Loucy (cell line): ENCODE results near the gene PPP2R5E.

ENCODE experiments used
- H2AFZ ChIP-seq: fragments of 200-600 bp; sonication (generic); 2 replicates; pipeline ENCODE4 v1.6.0; 2016; ENCODE audit warnings: antibody characterized with exemption, mild to moderate bottlenecking, low read length, moderate library complexity
- H3F3A ChIP-seq: fragments of 200-600 bp; 2 replicates; pipeline ENCODE4 v1.6.0; 2016; ENCODE audit warnings: antibody characterized with exemption, low read depth, mild to moderate bottlenecking
- H3K27me3 ChIP-seq: fragments of 200-600 bp; sonication (generic); 2 replicates; pipeline ENCODE4 v1.6.1; 2014; ENCODE audit warnings: low read length, mild to moderate bottlenecking; ENCODE audit not compliant: insufficient read depth, poor library complexity, severe bottlenecking
- H3K36me3 ChIP-seq: fragments of 200-600 bp; sonication (generic); 2 replicates; pipeline ENCODE4 v1.6.1; 2016; ENCODE audit warnings: low read length; ENCODE audit not compliant: insufficient read depth
- H3K4me1 ChIP-seq: fragments of 200-600 bp; sonication (generic); 2 replicates; pipeline ENCODE4 v1.5.1; 2014; ENCODE audit warnings: low read length, mild to moderate bottlenecking; ENCODE audit not compliant: insufficient read depth, poor library complexity, severe bottlenecking
- H3K4me2 ChIP-seq: fragments of 200-600 bp; sonication (generic); 2 replicates; pipeline ENCODE4 v1.6.0; 2014; ENCODE audit warnings: antibody characterized with exemption, low read length, low read depth, mild to moderate bottlenecking; ENCODE audit not compliant: poor library complexity, severe bottlenecking
- H3K4me3 ChIP-seq: fragments of 200-600 bp; sonication (generic); 2 replicates; pipeline ENCODE4 v1.5.1; 2014; ENCODE audit warnings: low read length, mild to moderate bottlenecking, mixed read lengths; ENCODE audit not compliant: poor library complexity, severe bottlenecking
- H3K79me2 ChIP-seq: fragments of 200-600 bp; sonication (generic); 2 replicates; pipeline ENCODE4 v1.6.1; 2014; ENCODE audit warnings: low read length; ENCODE audit not compliant: insufficient read depth
- H3K9ac ChIP-seq: fragments of 200-600 bp; sonication (generic); 2 replicates; pipeline ENCODE4 v1.6.0; 2014; ENCODE audit warnings: mild to moderate bottlenecking, low read depth, low read length, moderate library complexity; ENCODE audit not compliant: poor library complexity, severe bottlenecking
- H3K9me2 ChIP-seq: fragments of 200-600 bp; sonication (generic); replicated peaks from 2 replicates; pipeline ENCODE4 v1.6.1; 2016; ENCODE audit warnings: low read depth, low read length, mixed read lengths
- H3K9me3 ChIP-seq: fragments of 200-600 bp; sonication (generic); 2 replicates; pipeline ENCODE4 v1.6.1; 2014; ENCODE audit warnings: mild to moderate bottlenecking, antibody characterized with exemption, low read length, low read depth; ENCODE audit not compliant: insufficient read depth
- H4K20me1 ChIP-seq: fragments of 200-600 bp; sonication (generic); 2 replicates; pipeline ENCODE4 v1.6.0; 2014; ENCODE audit warnings: antibody characterized with exemption, low read length, mild to moderate bottlenecking; ENCODE audit not compliant: insufficient read depth, poor library complexity, severe bottlenecking
- CTCF ChIP-seq: fragments of 200-600 bp; sonication (generic); conservative IDR thresholded peaks from 2 replicates; pipeline ENCODE4 v1.5.1; 2014; ENCODE audit warnings: mild to moderate bottlenecking, antibody characterized with exemption, low read length
- EZH2phosphoT487 ChIP-seq: fragments of 200-600 bp; IDR thresholded peaks from 2 replicates; pipeline ENCODE4 v1.6.1; 2018; ENCODE audit warnings: antibody characterized with exemption, mild to moderate bottlenecking, moderate library complexity, borderline replicate concordance

The PPP2R5E gene

GRCh38 chr14:63432888-63433552 lies 110.2 kb downstream of the PPP2R5E start:
- no peak overlapping the region for H2AFZ ChIP-seq
- H3K36me3 ChIP-seq = 0 out of 2 replicates have a peak, but pooled peaks cover 2% of the 10 kb centered on the region
- H3K27me3 ChIP-seq = no peaks in the 10 kb centered on the region
- TF ChIP-seq EZH2phosphoT487 (no peak), CTCF (no peak)
- H3K79me2 ChIP-seq = peaks cover 85% of the 10 kb centered on the region
- peaks cover 19% of the 10 kb centered on the region for H4K20me1 ChIP-seq
- H3K4me3 ChIP-seq = no peak overlapping the region
- H3K9ac ChIP-seq = no peak overlapping the region
- no peaks in the 10 kb centered on the region for H3K9me2 ChIP-seq
- no peak overlapping the region for H3K4me2 ChIP-seq
- H3K4me1 ChIP-seq = peaks cover 27% of the 10 kb centered on the region
- H3F3A ChIP-seq = no peaks in the 10 kb centered on the region
- H3K9me3 ChIP-seq = no peaks in the 10 kb centered on the region

GRCh38 chr14:63432228-63432627 lies 110.9 kb downstream of the PPP2R5E start:
- H3K79me2 ChIP-seq = peaks cover 85% of the 10 kb centered on the region
- H3K4me2 ChIP-seq = no peak overlapping the region
- no peak for TF ChIP-seq CTCF
- no peak for TF ChIP-seq EZH2phosphoT487

GRCh38 chr14:63431466-63431865 lies 111.7 kb downstream of the PPP2R5E start:
- TF ChIP-seq EZH2phosphoT487 (no peak), CTCF (no peak)
- 0 out of 2 replicates have a peak, but pooled peaks cover 2% of the 10 kb centered on the region for H3K36me3 ChIP-seq
- H2AFZ ChIP-seq = no peak overlapping the region
- H3K79me2 ChIP-seq = peaks cover 83% of the 10 kb centered on the region
- no peaks in the 10 kb centered on the region for H3K27me3 ChIP-seq
- peaks cover 30% of the 10 kb centered on the region for H4K20me1 ChIP-seq
- no peaks in the 10 kb centered on the region for H3K9me2 ChIP-seq
- H3K4me1 ChIP-seq = peaks cover 12% of the 10 kb centered on the region
- H3K4me2 ChIP-seq = no peak overlapping the region
- no peaks in the 10 kb centered on the region for H3K9me3 ChIP-seq
- no peak overlapping the region for H3K4me3 ChIP-seq
- no peaks in the 10 kb centered on the region for H3F3A ChIP-seq
- no peak overlapping the region for H3K9ac ChIP-seq

More at GRCh38 chr14:63432228-63432627, 110.9 kb downstream of the PPP2R5E start:
- no peaks in the 10 kb centered on the region for H3K9me3 ChIP-seq
- no peaks in the 10 kb centered on the region for H3K9me2 ChIP-seq
- no peak overlapping the region for H3K4me3 ChIP-seq
- no peaks in the 10 kb centered on the region for H3K27me3 ChIP-seq
- no peaks in the 10 kb centered on the region for H3F3A ChIP-seq
- peaks cover 23% of the 10 kb centered on the region for H4K20me1 ChIP-seq
- no peak overlapping the region for H2AFZ ChIP-seq
- H3K9ac ChIP-seq = no peak overlapping the region
- peaks cover 19% of the 10 kb centered on the region for H3K4me1 ChIP-seq
- H3K36me3 ChIP-seq = 0 out of 2 replicates have a peak, but pooled peaks cover 2% of the 10 kb centered on the region
